OCI-LY7 (cell line): ENCODE measurements around the gene MICB. TPM values are rescaled to one million over a fixed set of nuclear protein-coding genes. Genes with fewer than 3 reads are reported as not detected.

Experiments
- BruUV-seq: library from RNA; stranded (reverse); fragments of 400-500 nt; replicated peaks from 2 replicates; lab custom pipeline; 2021; lab: Mats Ljungman, UMichigan
- CTCF ChIA-PET: fragments of 300-600 bp; sonication (Branson Sonifier 250); formaldehyde crosslinking; loops from one replicate; lab custom pipeline; 2022; ENCODE audit warnings: antibody characterized with exemption; ENCODE audit not compliant: unreplicated experiment; lab: Charles Lee
- POLR2A ChIA-PET: fragments of 300-600 bp; sonication (Branson Sonifier 250); formaldehyde crosslinking; loops from one replicate; lab custom pipeline; 2022; ENCODE audit warnings: antibody characterized with exemption; lab: Charles Lee
- DNase-seq: peaks from one replicate; pipeline ENCODE4 v3.0.0-alpha.2; 2015; ENCODE audit warnings: low spot score
- H2AFZ ChIP-seq: fragments of 200-600 bp; sonication (generic), shearing (Covaris generic); 2 replicates; pipeline ENCODE4 v1.6.1; 2014; ENCODE audit warnings: mild to moderate bottlenecking, antibody characterized with exemption, low read length, moderate library complexity
- H3K27ac ChIP-seq: fragments of 200-600 bp; sonication (generic); 2 replicates; pipeline ENCODE4 v1.5.1; 2014; ENCODE audit warnings: mixed run types, low read depth, mild to moderate bottlenecking, moderate library complexity, low read length, inconsistent platforms; ENCODE audit not compliant: poor library complexity, severe bottlenecking
- H3K36me3 ChIP-seq: fragments of 200-600 bp; sonication (generic); 2 replicates; pipeline ENCODE4 v1.6.1; 2014; ENCODE audit warnings: mild to moderate bottlenecking, antibody characterized with exemption, low read length, moderate library complexity, mixed read lengths; ENCODE audit not compliant: insufficient read depth
- H3K4me1 ChIP-seq: fragments of 200-600 bp; sonication (generic); 2 replicates; pipeline ENCODE4 v1.5.1; 2014; ENCODE audit warnings: mild to moderate bottlenecking, low read length; ENCODE audit not compliant: insufficient read depth, poor library complexity, severe bottlenecking
- H3K4me2 ChIP-seq: fragments of 200-600 bp; sonication (generic); 2 replicates; pipeline ENCODE4 v1.6.1; 2014; ENCODE audit warnings: mild to moderate bottlenecking, low read length
- H3K4me3 ChIP-seq: fragments of 200-600 bp; sonication (generic); 2 replicates; pipeline ENCODE4 v1.5.1; 2014; ENCODE audit warnings: mild to moderate bottlenecking, low read depth, low read length; ENCODE audit not compliant: poor library complexity, severe bottlenecking
- H3K79me2 ChIP-seq: fragments of 200-600 bp; sonication (generic); 2 replicates; pipeline ENCODE4 v1.6.1; 2016; ENCODE audit warnings: low read depth, mild to moderate bottlenecking, low read length, moderate library complexity, mixed read lengths; ENCODE audit not compliant: insufficient read depth
- H3K9me2 ChIP-seq: fragments of 200-600 bp; sonication (generic); 2 replicates; pipeline ENCODE4 v1.6.1; 2016; ENCODE audit warnings: mild to moderate bottlenecking, low read length, mixed read lengths; ENCODE audit not compliant: insufficient read depth
- H3K9me3 ChIP-seq: fragments of 200-600 bp; sonication (generic); 2 replicates; pipeline ENCODE4 v1.6.1; 2014; ENCODE audit warnings: mild to moderate bottlenecking, mixed run types, low read length, mixed read lengths
- H4K20me1 ChIP-seq: fragments of 200-600 bp; sonication (generic); 2 replicates; pipeline ENCODE4 v1.6.1; 2014; ENCODE audit warnings: mild to moderate bottlenecking, antibody characterized with exemption, low read length, moderate library complexity, mixed read lengths; ENCODE audit not compliant: insufficient read depth
- CTCF ChIP-seq: fragments of 200-600 bp; sonication (generic); conservative IDR thresholded peaks from 2 replicates; pipeline ENCODE4 v1.5.1; 2014; ENCODE audit warnings: mild to moderate bottlenecking, antibody characterized with exemption, low read length, moderate library complexity, mixed read lengths
- EZH2phosphoT487 ChIP-seq: fragments of 200-600 bp; sonication (generic); IDR thresholded peaks from 2 replicates; pipeline ENCODE4 v1.6.1; 2018; ENCODE audit warnings: low read depth, borderline replicate concordance, mild to moderate bottlenecking, mixed run types, antibody characterized with exemption, low read length, moderate library complexity, mixed read lengths
- intact Hi-C: fragments of 100-400 bp; cut with micrococcal nuclease; formaldehyde crosslinking; loops from one replicate; pipeline ENCODE4 v1.10.0; 2022; ENCODE audit not compliant: unreplicated experiment
- small RNA-seq: library from RNA; depleted of rRNA; stranded (forward); fragments of <200 nt; gene quantifications from one replicate; pipeline ENCODE3, GENCODE V24; 2014
- total RNA-seq, 2 experiments: library from RNA; depleted of rRNA in 1 of 2; stranded (reverse); fragments of >200 nt in 1 of 2; shearing (Covaris generic) in 1 of 2; gene quantifications; 2 replicates each; pipeline ENCODE4 v1.2.3, GENCODE V29; 2014 to 2022

The MICB gene
- total RNA-seq, 2 experiments from 2014 or later = 26.3 to 32.4 TPM

GRCh38 chr6:31559958-31560696 lies 62.2 kb downstream of the MICB start:
- peak; percentile 90 for DNase-seq
- H3K4me2 ChIP-seq = peak overlapping the region; percentile 81
- no peak for TF ChIP-seq EZH2phosphoT487
- no peak for TF ChIP-seq CTCF
- CTCF ChIA-PET = interaction anchor here (0.7 kb wide), 1 partner anchor 9 kb away, joined by 3 read pairs; no protein-coding TSS in a partner anchor
- no peaks in the 10 kb centered on the region for H3K79me2 ChIP-seq
- H3K4me3 ChIP-seq = peak overlapping the region; percentile 57
- H3K9me2 ChIP-seq = no peaks in the 10 kb centered on the region
- H3K27ac ChIP-seq = peak overlapping the region; percentile 94
- H2AFZ ChIP-seq = no peak overlapping the region
- H3K4me1 ChIP-seq = peaks cover 70% of the 10 kb centered on the region
- intact Hi-C loops = loop anchor here (1.0 kb wide), 3 partner anchors 8 to 21 kb away; partner anchors contain the start of gene LTA
- no peaks in the 10 kb centered on the region for H3K9me3 ChIP-seq
- no peaks in the 10 kb centered on the region for H4K20me1 ChIP-seq
- BruUV-seq = no TSS peak
- POLR2A ChIA-PET = interaction anchor here (0.6 to 1.9 kb wide), 9 partner anchors 8 to 61 kb away, joined by 3 to 6 read pairs (median 3); partner anchors contain the start of genes LST1 and TNF
- peaks cover 46% of the 10 kb centered on the region for H3K36me3 ChIP-seq

- Histone ChIP-seq H4K20me1 (no peaks in the 10 kb centered on the region), H3K4me3 (peak overlapping the region; percentile 57), H3K4me1 (peaks cover 70% of the 10 kb centered on the region), H3K4me2 (peak overlapping the region; percentile 81), H3K27ac (peak overlapping the region; percentile 94), H3K79me2 (no peaks in the 10 kb centered on the region), H2AFZ (no peak overlapping the region), H3K36me3 (peaks cover 46% of the 10 kb centered on the region), H3K9me2 (no peaks in the 10 kb centered on the region), H3K9me3 (no peaks in the 10 kb centered on the region)
- no TSS peak for BruUV-seq
- ChIA-PET POLR2A (interaction anchor here (1.0 to 1.9 kb wide), 5 partner anchors 8 to 37 kb away, joined by 3 to 6 read pairs (median 4); partner anchors contain the start of gene TNF), CTCF (interaction anchor here (0.7 kb wide), 1 partner anchor 10 kb away, joined by 3 read pairs; no protein-coding TSS in a partner anchor)
- intact Hi-C loops = loop anchor here (1.0 kb wide), 3 partner anchors 8 to 21 kb away; partner anchors contain the start of gene LTA
- DNase-seq = no peak
- TF ChIP-seq EZH2phosphoT487 (no peak), CTCF (no peak)
Measured at GRCh38 chr6:31560697-31561058, 62.7 kb downstream of the MICB start.

Small RNA genes within 50 kb of the gene (small RNA-seq; reads per million reads assigned to genes)
- gene AL663061.1 = not detected
- not detected for gene RF00019
- 117 reads per million, percentile 99 among the genes with 10 or more reads in this experiment for gene SNORD117
- gene SNORD84 = not detected

Other genes with a start within 250 kb of the MICB start
- gene HLA-C, start 226.1 kb upstream of the MICB start, total RNA-seq (2014; rRNA removed; shearing (Covaris generic)) = 333 and 406 TPM in 2 replicates
- 404 and 419 TPM in 2 replicates for gene HLA-C, start 226.1 kb upstream of the MICB start, total RNA-seq (2022)
- gene HLA-B, start 141.0 kb upstream of the MICB start, total RNA-seq (2014; rRNA removed; shearing (Covaris generic)) = 223 and 258 TPM in 2 replicates
- 238 and 309 TPM in 2 replicates for gene HLA-B, start 141.0 kb upstream of the MICB start, total RNA-seq (2022)
- 11.9 and 15.3 TPM in 2 replicates for gene MICA, start 94.5 kb upstream of the MICB start, total RNA-seq (2014; rRNA removed; shearing (Covaris generic))
- gene MICA, start 94.5 kb upstream of the MICB start, total RNA-seq (2022) = 8.3 and 9.9 TPM in 2 replicates
- not detected in 2 replicates for gene MCCD1, start 30.8 kb downstream of the MICB start, total RNA-seq (2014; rRNA removed; shearing (Covaris generic))
- gene MCCD1, start 30.8 kb downstream of the MICB start, total RNA-seq (2022) = not detected in 2 replicates
- gene DDX39B, start 43.9 kb downstream of the MICB start, total RNA-seq (2014; rRNA removed; shearing (Covaris generic)) = 736 and 747 TPM in 2 replicates
- 478 and 481 TPM in 2 replicates for gene DDX39B, start 43.9 kb downstream of the MICB start, total RNA-seq (2022)
- gene ATP6V1G2, start 48.5 kb downstream of the MICB start, total RNA-seq (2014; rRNA removed; shearing (Covaris generic)) = 3.8 and 4.2 TPM in 2 replicates
- 14.1 and 15.9 TPM in 2 replicates for gene ATP6V1G2, start 48.5 kb downstream of the MICB start, total RNA-seq (2022)
- 17.1 and 21.8 TPM in 2 replicates for gene NFKBIL1, start 49.5 kb downstream of the MICB start, total RNA-seq (2014; rRNA removed; shearing (Covaris generic))
- 22.7 and 23.2 TPM in 2 replicates for gene NFKBIL1, start 49.5 kb downstream of the MICB start, total RNA-seq (2022)
- 0.98 and 1.1 TPM in 2 replicates for gene LTA, start 74.1 kb downstream of the MICB start, total RNA-seq (2014; rRNA removed; shearing (Covaris generic))
- gene LTA, start 74.1 kb downstream of the MICB start, total RNA-seq (2022) = 4.1 and 4.3 TPM in 2 replicates
- gene TNF, start 77.4 kb downstream of the MICB start, total RNA-seq (2014; rRNA removed; shearing (Covaris generic)) = 1.7 and 3.5 TPM in 2 replicates
- 2.5 TPM in 2 replicates for gene TNF, start 77.4 kb downstream of the MICB start, total RNA-seq (2022)
- 36.5 and 46.8 TPM in 2 replicates for gene LTB, start 84.3 kb downstream of the MICB start, total RNA-seq (2014; rRNA removed; shearing (Covaris generic))
- 36.9 and 39.2 TPM in 2 replicates for gene LTB, start 84.3 kb downstream of the MICB start, total RNA-seq (2022)
- gene LST1, start 88.1 kb downstream of the MICB start, total RNA-seq (2014; rRNA removed; shearing (Covaris generic)) = 1.2 and 3.0 TPM in 2 replicates
- 4.2 and 4.9 TPM in 2 replicates for gene LST1, start 88.1 kb downstream of the MICB start, total RNA-seq (2022)
- gene NCR3, start 94.9 kb downstream of the MICB start, total RNA-seq (2014; rRNA removed; shearing (Covaris generic)) = 1.6 TPM in 1 of 2 replicates, not detected in the other
- 0.74 and 2.0 TPM in 2 replicates for gene NCR3, start 94.9 kb downstream of the MICB start, total RNA-seq (2022)
- gene AIF1, start 117.1 kb downstream of the MICB start, total RNA-seq (2014; rRNA removed; shearing (Covaris generic)) = 15.3 and 22.0 TPM in 2 replicates
- 16.3 and 17.2 TPM in 2 replicates for gene AIF1, start 117.1 kb downstream of the MICB start, total RNA-seq (2022)
- 113 and 156 TPM in 2 replicates for gene PRRC2A, start 122.6 kb downstream of the MICB start, total RNA-seq (2014; rRNA removed; shearing (Covaris generic))
- gene PRRC2A, start 122.6 kb downstream of the MICB start, total RNA-seq (2022) = 355 and 379 TPM in 2 replicates
- 191 and 233 TPM in 2 replicates for gene BAG6, start 154.5 kb downstream of the MICB start, total RNA-seq (2014; rRNA removed; shearing (Covaris generic))
- 320 and 323 TPM in 2 replicates for gene BAG6, start 154.5 kb downstream of the MICB start, total RNA-seq (2022)
- gene APOM, start 157.7 kb downstream of the MICB start, total RNA-seq (2014; rRNA removed; shearing (Covaris generic)) = 0.13 and 1.5 TPM in 2 replicates
- 2.1 and 3.6 TPM in 2 replicates for gene APOM, start 157.7 kb downstream of the MICB start, total RNA-seq (2022)
- 17.5 and 18.5 TPM in 2 replicates for gene C6orf47, start 162.6 kb downstream of the MICB start, total RNA-seq (2014; rRNA removed; shearing (Covaris generic))
- gene C6orf47, start 162.6 kb downstream of the MICB start, total RNA-seq (2022) = 16.7 and 17.4 TPM in 2 replicates
- gene GPANK1, start 166.9 kb downstream of the MICB start, total RNA-seq (2014; rRNA removed; shearing (Covaris generic)) = 34.3 and 50.9 TPM in 2 replicates
- 38.8 and 40.7 TPM in 2 replicates for gene GPANK1, start 166.9 kb downstream of the MICB start, total RNA-seq (2022)
- 207 and 230 TPM in 2 replicates for gene CSNK2B, start 167.9 kb downstream of the MICB start, total RNA-seq (2014; rRNA removed; shearing (Covaris generic))
- 245 and 254 TPM in 2 replicates for gene CSNK2B, start 167.9 kb downstream of the MICB start, total RNA-seq (2022)
- 12.3 and 15.9 TPM in 2 replicates for gene LY6G5B, start 171.8 kb downstream of the MICB start, total RNA-seq (2014; rRNA removed; shearing (Covaris generic))
- gene LY6G5B, start 171.8 kb downstream of the MICB start, total RNA-seq (2022) = 28.7 and 32.0 TPM in 2 replicates
- gene LY6G5C, start 182.9 kb downstream of the MICB start, total RNA-seq (2014; rRNA removed; shearing (Covaris generic)) = 1.6 and 1.8 TPM in 2 replicates
- 2.5 and 3.5 TPM in 2 replicates for gene LY6G5C, start 182.9 kb downstream of the MICB start, total RNA-seq (2022)
- gene ABHD16A, start 205.2 kb downstream of the MICB start, total RNA-seq (2014; rRNA removed; shearing (Covaris generic)) = 28.6 and 34.8 TPM in 2 replicates
- gene ABHD16A, start 205.2 kb downstream of the MICB start, total RNA-seq (2022) = 32.7 and 35.2 TPM in 2 replicates
- gene LY6G6F, start 208.7 kb downstream of the MICB start, total RNA-seq (2014; rRNA removed; shearing (Covaris generic)) = not detected in 2 replicates
- gene LY6G6F, start 208.7 kb downstream of the MICB start, total RNA-seq (2022) = not detected in 2 replicates
- gene LY6G6D, start 217.2 kb downstream of the MICB start, total RNA-seq (2014; rRNA removed; shearing (Covaris generic)) = not detected in 2 replicates
- not detected in 2 replicates for gene LY6G6D, start 217.2 kb downstream of the MICB start, total RNA-seq (2022)
- gene LY6G6C, start 223.6 kb downstream of the MICB start, total RNA-seq (2014; rRNA removed; shearing (Covaris generic)) = not detected in 2 replicates
- gene LY6G6C, start 223.6 kb downstream of the MICB start, total RNA-seq (2022) = not detected in 2 replicates
- not detected in 2 replicates for gene MPIG6B, start 225.2 kb downstream of the MICB start, total RNA-seq (2014; rRNA removed; shearing (Covaris generic))
- gene MPIG6B, start 225.2 kb downstream of the MICB start, total RNA-seq (2022) = not detected in 2 replicates
- 14.0 and 20.6 TPM in 2 replicates for gene DDAH2, start 231.2 kb downstream of the MICB start, total RNA-seq (2014; rRNA removed; shearing (Covaris generic))
- 20.4 and 26.4 TPM in 2 replicates for gene DDAH2, start 231.2 kb downstream of the MICB start, total RNA-seq (2022)
- 376 and 413 TPM in 2 replicates for gene CLIC1, start 238.4 kb downstream of the MICB start, total RNA-seq (2014; rRNA removed; shearing (Covaris generic))
- 314 and 318 TPM in 2 replicates for gene CLIC1, start 238.4 kb downstream of the MICB start, total RNA-seq (2022)
- 104 and 108 TPM in 2 replicates for gene MSH5, start 241.9 kb downstream of the MICB start, total RNA-seq (2014; rRNA removed; shearing (Covaris generic))
- 218 and 258 TPM in 2 replicates for gene MSH5, start 241.9 kb downstream of the MICB start, total RNA-seq (2022)